Heart left ventricle (tissue), 13 donors: Measurements from ENCODE around the gene CNIH2.

Source experiments
- CTCF ChIP-seq, 12 donors: fragments of 200-600 bp; sonication (generic) in 4 of 12; IDR thresholded peaks; one replicate each; pipeline versions ENCODE4 v1.5.0 to v1.8.0; 2018 to 2022; ENCODE audit warnings: antibody characterized with exemption in 12 of 12, mild to moderate bottlenecking in 5 of 12
- POLR2A ChIP-seq, 2 donors: fragments of 450-650 bp; IDR thresholded peaks; one replicate each; pipeline ENCODE4 v1.6.1; 2017; ENCODE audit warnings: antibody characterized with exemption in 2 of 2, mild to moderate bottlenecking in 2 of 2, moderate library complexity in 2 of 2
- donor health status: ischemic (EF 13 %, LVEDD 7.1; RV severe dilation, severe dysfunction).
- donor health status: DM: no; HTN: yes; CAD: no.
- donor health status: DM: no; HTN: no; CAD: no.
- donor health status: ischemic (EF 25% LVEDD 6.9; RV normal size, moderate dysfunction).
- donor health status: ischemic (EF 25% LVEDD 5.7; RV mildly dilated, moderate dysfunction).
- donor health status: ischemic (EF 35%, LVEDD 5.7; RV mildly dilated, moderate dysfunction).
- donor health status: nonischemic (EF 11% LVEDD 7.7; RV severe dilation, severe dysfunction).
- donor health status: DM: yes; HTN: yes; CAD: no.
- donor health status: PGD.
- donor health status: ischemic (EF 29% LVEDD 5.4; RV normal size, mild dysfunction).
- donor health status: nonischemic (EF 23%, LVEDD 6.1; RV moderate dilation, normal function).

- no peak for TF ChIP-seq CTCF (IDR thresholded peaks at IDR 0.05)
- TF ChIP-seq POLR2A (IDR thresholded peaks at IDR 0.05): no peak
Observed at GRCh38 chr11:66314186-66314501, 36.2 kb downstream of the CNIH2 start.
